ENCODE results near the gene BLVRA.

GRCh38 chr7:43754596-43754995 is 3.9 kb upstream of the BLVRA start:
- TF ChIP-seq, protein P1, sequence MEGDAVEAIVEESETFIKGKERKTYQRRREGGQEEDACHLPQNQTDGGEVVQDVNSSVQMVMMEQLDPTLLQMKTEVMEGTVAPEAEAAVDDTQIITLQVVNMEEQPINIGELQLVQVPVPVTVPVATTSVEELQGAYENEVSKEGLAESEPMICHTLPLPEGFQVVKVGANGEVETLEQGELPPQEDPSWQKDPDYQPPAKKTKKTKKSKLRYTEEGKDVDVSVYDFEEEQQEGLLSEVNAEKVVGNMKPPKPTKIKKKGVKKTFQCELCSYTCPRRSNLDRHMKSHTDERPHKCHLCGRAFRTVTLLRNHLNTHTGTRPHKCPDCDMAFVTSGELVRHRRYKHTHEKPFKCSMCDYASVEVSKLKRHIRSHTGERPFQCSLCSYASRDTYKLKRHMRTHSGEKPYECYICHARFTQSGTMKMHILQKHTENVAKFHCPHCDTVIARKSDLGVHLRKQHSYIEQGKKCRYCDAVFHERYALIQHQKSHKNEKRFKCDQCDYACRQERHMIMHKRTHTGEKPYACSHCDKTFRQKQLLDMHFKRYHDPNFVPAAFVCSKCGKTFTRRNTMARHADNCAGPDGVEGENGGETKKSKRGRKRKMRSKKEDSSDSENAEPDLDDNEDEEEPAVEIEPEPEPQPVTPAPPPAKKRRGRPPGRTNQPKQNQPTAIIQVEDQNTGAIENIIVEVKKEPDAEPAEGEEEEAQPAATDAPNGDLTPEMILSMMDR (conservative IDR thresholded peaks at IDR 0.05; ENCODE audit: low read length): no peak
- TF ChIP-seq EZH2phosphoT487 (IDR thresholded peaks at IDR 0.05; ENCODE audit: borderline replicate concordance, low read depth, low read length): no peak

Measured in OCI-LY7 (cell line).